ENCODE measurements around the gene UBR4. TPM values are rescaled to one million over a fixed set of nuclear protein-coding genes. Genes with fewer than 3 reads are reported as not detected.

Gene UBR4
- total and polyA plus RNA-seq, 4 experiments from 2014 or later: 3.8 to 154 (median 89.6) TPM

- H3K36me3 ChIP-seq (ENCODE audit: insufficient read depth, low read length): peaks cover 88% of the 10 kb centered on the region
- no peaks in the 10 kb centered on the region for H3K27me3 ChIP-seq (ENCODE audit: insufficient read depth, low read length)
- H3K4me1 Mint-ChIP-seq: peaks cover 0 to 2% (median 0%) of the 10 kb centered on the region in 4 donors
- no peak overlapping the region for H3K4me3 ChIP-seq (ENCODE audit: low read length in 2 of 2)
- DNase-seq: no peak
- POLR2A ChIA-PET (ENCODE audit: partially characterized antibody): no interaction called here
- no peak overlapping the region for H3K27ac ChIP-seq (ENCODE audit: low read depth, low read length)
- H3K36me3 Mint-ChIP-seq: peaks cover 69 to 97% of the 10 kb centered on the region in 2 donors
- no peaks in the 10 kb centered on the region for H3K27me3 Mint-ChIP-seq
- no peaks in the 10 kb centered on the region for H3K9me3 Mint-ChIP-seq
- no peaks in the 10 kb centered on the region for H3K4me1 ChIP-seq (ENCODE audit: insufficient read depth, low read length)
- H3K4me3 Mint-ChIP-seq: no peak overlapping the region
- no peaks in the 10 kb centered on the region for H3K9me3 ChIP-seq (ENCODE audit: control insufficient read depth in 1 of 2, low read length in 2 of 2)
- intact Hi-C loops (cut with micrococcal nuclease): no loop called here
- CTCF ChIA-PET (ENCODE audit: partially characterized antibody): no interaction called here
- no peak overlapping the region for H3K27ac Mint-ChIP-seq
Observed at GRCh38 chr1:19110257-19110927, 99.7 kb downstream of the UBR4 start.

- H3K27ac Mint-ChIP-seq: no peak overlapping the region
- POLR2A ChIA-PET (ENCODE audit: partially characterized antibody): no interaction called here
Observed at GRCh38 chr1:19109545-19109944, 100.5 kb downstream of the UBR4 start.

GRCh38 chr1:19101244-19101643 lies 108.8 kb downstream of the UBR4 start:
- ChIA-PET POLR2A (ENCODE audit: partially characterized antibody) (no interaction called here), CTCF (ENCODE audit: partially characterized antibody) (interaction anchor here (1.0 kb wide), 1 partner anchor 188 kb away, joined by 3 read pairs; no protein-coding TSS in a partner anchor)
- H3K27ac Mint-ChIP-seq: no peak overlapping the region

More at GRCh38 chr1:19109545-19109944, 100.5 kb downstream of the UBR4 start:
- no peak for DNase-seq
- Histone ChIP-seq H3K4me3 (ENCODE audit: low read length in 2 of 2) (no peak overlapping the region), H3K27ac (ENCODE audit: low read depth, low read length) (no peak overlapping the region), H3K27me3 (ENCODE audit: insufficient read depth, low read length) (no peaks in the 10 kb centered on the region), H3K9me3 (ENCODE audit: control insufficient read depth in 1 of 2, low read length in 2 of 2) (no peaks in the 10 kb centered on the region), H3K36me3 (ENCODE audit: insufficient read depth, low read length) (peaks cover 88% of the 10 kb centered on the region), H3K4me1 (ENCODE audit: insufficient read depth, low read length) (no peaks in the 10 kb centered on the region)
- CTCF ChIA-PET (ENCODE audit: partially characterized antibody): no interaction called here
- Mint-ChIP-seq H3K4me3 (no peak overlapping the region), H3K36me3 (peaks cover 69 to 97% of the 10 kb centered on the region in 2 donors), H3K27me3 (no peaks in the 10 kb centered on the region), H3K9me3 (no peaks in the 10 kb centered on the region), H3K4me1 (peaks cover 0 to 2% (median 0%) of the 10 kb centered on the region in 4 donors)
- intact Hi-C loops (cut with micrococcal nuclease): no loop called here

GRCh38 chr1:19100028-19100427 lies 110.0 kb downstream of the UBR4 start:
- ChIA-PET POLR2A (ENCODE audit: partially characterized antibody) (no interaction called here), CTCF (ENCODE audit: partially characterized antibody) (no interaction called here)
- Histone ChIP-seq H3K27me3 (ENCODE audit: insufficient read depth, low read length) (no peaks in the 10 kb centered on the region), H3K27ac (ENCODE audit: low read depth, low read length) (no peak overlapping the region), H3K9me3 (ENCODE audit: control insufficient read depth in 1 of 2, low read length in 2 of 2) (no peaks in the 10 kb centered on the region), H3K4me1 (ENCODE audit: insufficient read depth, low read length) (no peaks in the 10 kb centered on the region), H3K4me3 (ENCODE audit: low read length in 2 of 2) (no peak overlapping the region), H3K36me3 (ENCODE audit: insufficient read depth, low read length) (peaks cover 99% of the 10 kb centered on the region)
- no peaks in the 10 kb centered on the region for H3K27me3 Mint-ChIP-seq
- DNase-seq: no peak
- intact Hi-C loops (cut with micrococcal nuclease): no loop called here
- H3K27ac Mint-ChIP-seq: peak overlapping the region in 2 of 7 donors; percentile 53 to 64
- no peaks in the 10 kb centered on the region for H3K9me3 Mint-ChIP-seq
- H3K4me3 Mint-ChIP-seq: no peak overlapping the region
- no peaks in the 10 kb centered on the region for H3K4me1 Mint-ChIP-seq
- peaks cover 90 to 100% of the 10 kb centered on the region in 2 donors for H3K36me3 Mint-ChIP-seq

More at GRCh38 chr1:19101244-19101643, 108.8 kb downstream of the UBR4 start:
- Mint-ChIP-seq H3K4me1 (no peaks in the 10 kb centered on the region), H3K4me3 (no peak overlapping the region), H3K27me3 (no peaks in the 10 kb centered on the region), H3K9me3 (no peaks in the 10 kb centered on the region), H3K36me3 (peaks cover 89 to 99% of the 10 kb centered on the region in 2 donors)
- H3K27me3 ChIP-seq (ENCODE audit: insufficient read depth, low read length): no peaks in the 10 kb centered on the region
- no peak overlapping the region for H3K4me3 ChIP-seq (ENCODE audit: low read length in 2 of 2)
- no peak overlapping the region for H3K27ac ChIP-seq (ENCODE audit: low read depth, low read length)
- intact Hi-C loops (cut with micrococcal nuclease): no loop called here
- DNase-seq: no peak
- H3K9me3 ChIP-seq (ENCODE audit: control insufficient read depth in 1 of 2, low read length in 2 of 2): no peaks in the 10 kb centered on the region
- no peaks in the 10 kb centered on the region for H3K4me1 ChIP-seq (ENCODE audit: insufficient read depth, low read length)
- H3K36me3 ChIP-seq (ENCODE audit: insufficient read depth, low read length): peaks cover 99% of the 10 kb centered on the region

GRCh38 chr1:19096990-19097389 lies 113.1 kb downstream of the UBR4 start:
- H3K27me3 Mint-ChIP-seq: no peaks in the 10 kb centered on the region
- no peaks in the 10 kb centered on the region for H3K27me3 ChIP-seq (ENCODE audit: insufficient read depth, low read length)
- ChIA-PET POLR2A (ENCODE audit: partially characterized antibody) (interaction anchor here (3.8 kb wide), 1 partner anchor 22 kb away, joined by 11 read pairs; no protein-coding TSS in a partner anchor), CTCF (ENCODE audit: partially characterized antibody) (interaction anchor here (1.0 to 2.1 kb wide), 10 partner anchors 22 to 216 kb away, joined by 3 to 17 read pairs (median 6); no protein-coding TSS in a partner anchor)
- no peak overlapping the region for H3K4me3 ChIP-seq (ENCODE audit: low read length in 2 of 2)
- H3K27ac ChIP-seq (ENCODE audit: low read depth, low read length): no peak overlapping the region
- H3K27ac Mint-ChIP-seq: peak overlapping the region in 2 of 7 donors; percentile 14 to 47
- H3K4me1 ChIP-seq (ENCODE audit: insufficient read depth, low read length): no peaks in the 10 kb centered on the region
- no peak overlapping the region for H3K4me3 Mint-ChIP-seq
- H3K9me3 Mint-ChIP-seq: no peaks in the 10 kb centered on the region
- intact Hi-C loops (cut with micrococcal nuclease): loop anchor here (1.0 kb wide), 2 partner anchors 125 to 190 kb away; no protein-coding TSS in a partner anchor
- H3K36me3 ChIP-seq (ENCODE audit: insufficient read depth, low read length): peaks cover 100% of the 10 kb centered on the region
- no peaks in the 10 kb centered on the region for H3K9me3 ChIP-seq (ENCODE audit: control insufficient read depth in 1 of 2, low read length in 2 of 2)
- no peak for DNase-seq
- no peaks in the 10 kb centered on the region for H3K4me1 Mint-ChIP-seq
- H3K36me3 Mint-ChIP-seq: peaks cover 92 to 100% of the 10 kb centered on the region in 2 donors

- no peaks in the 10 kb centered on the region for H3K9me3 Mint-ChIP-seq
- ChIA-PET POLR2A (ENCODE audit: partially characterized antibody) (interaction anchor here (3.8 kb wide), 1 partner anchor 21 kb away, joined by 11 read pairs; no protein-coding TSS in a partner anchor), CTCF (ENCODE audit: partially characterized antibody) (interaction anchor here (0.8 to 2.8 kb wide), 14 partner anchors 11 to 215 kb away, joined by 3 to 18 read pairs (median 4); no protein-coding TSS in a partner anchor)
- DNase-seq: peak in 3 of 5 donors; percentile 9 to 25 (median 15)
- Histone ChIP-seq H3K27me3 (ENCODE audit: insufficient read depth, low read length) (no peaks in the 10 kb centered on the region), H3K36me3 (ENCODE audit: insufficient read depth, low read length) (peaks cover 97% of the 10 kb centered on the region), H3K9me3 (ENCODE audit: control insufficient read depth in 1 of 2, low read length in 2 of 2) (no peaks in the 10 kb centered on the region), H3K4me3 (ENCODE audit: low read length in 2 of 2) (no peak overlapping the region), H3K27ac (ENCODE audit: low read depth, low read length) (no peak overlapping the region), H3K4me1 (ENCODE audit: insufficient read depth, low read length) (no peaks in the 10 kb centered on the region)
- peak overlapping the region in 2 of 7 donors; percentile 7 to 69 for H3K27ac Mint-ChIP-seq
- H3K4me3 Mint-ChIP-seq: no peak overlapping the region
- H3K27me3 Mint-ChIP-seq: no peaks in the 10 kb centered on the region
- peaks cover 93 to 100% of the 10 kb centered on the region in 2 donors for H3K36me3 Mint-ChIP-seq
- intact Hi-C loops (cut with micrococcal nuclease): loop anchor here (1.0 kb wide), 2 partner anchors 124 to 189 kb away; no protein-coding TSS in a partner anchor
- no peaks in the 10 kb centered on the region for H3K4me1 Mint-ChIP-seq
Observed at GRCh38 chr1:19096036-19096833, 113.8 kb downstream of the UBR4 start.

Measured in CD4-positive, alpha-beta memory T cell (primary cell).